HG03175 (cell line): ENCODE measurements around the gene NRXN2.

Experiments
- ATAC-seq: cut with Tn5 transposase; IDR thresholded peaks from one replicate; pipeline ENCODE4 v1.9.1; 2021; ENCODE audit warnings: mild to moderate bottlenecking, moderate library complexity; ENCODE audit not compliant: unreplicated experiment

Gene NRXN2

GRCh38 chr11:64723117-64723906 lies at the start of gene NRXN2:
TSS of gene NRXN2 (minus strand) at chr11:64723197. CDS start at chr11:64713699, 9,498 bp downstream.
- peak; percentile 83 for ATAC-seq

DNA sequence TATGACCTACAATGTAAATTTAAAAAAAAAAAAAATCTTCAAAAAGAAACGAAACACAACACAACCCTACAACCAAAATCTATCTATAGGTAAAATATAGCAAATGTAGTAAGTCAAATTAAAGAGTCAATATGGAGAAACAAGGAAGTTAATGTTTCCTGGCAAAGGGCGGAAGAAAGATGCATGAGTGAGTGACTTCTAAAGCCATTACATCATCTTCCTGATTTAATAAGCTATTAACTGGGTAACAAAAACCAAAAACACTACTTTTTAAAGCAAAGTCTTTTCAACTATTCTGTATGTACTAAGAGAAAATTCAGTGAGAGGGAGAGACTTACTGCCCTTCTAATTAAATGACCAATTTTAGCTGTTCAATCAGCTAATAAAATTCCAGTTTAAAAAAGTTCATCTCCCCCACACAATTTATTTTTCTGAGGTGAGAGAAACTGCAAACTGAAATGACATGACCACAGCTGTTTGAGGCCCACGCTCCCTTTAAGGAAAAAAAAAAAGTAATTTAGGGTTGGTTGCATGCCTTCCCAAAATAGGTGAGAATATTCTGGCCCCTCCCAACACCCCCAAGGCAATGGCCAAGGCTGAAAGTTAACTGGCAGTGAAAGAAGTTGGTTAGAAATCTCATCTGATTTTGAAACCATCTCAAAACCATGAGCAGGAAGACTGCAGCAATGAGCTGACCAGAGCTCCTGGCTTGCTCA lies 49.5 kb upstream of the NRXN2 start:
- no peak for ATAC-seq

- ATAC-seq = peak; percentile 48
Observed at GRCh38 chr11:64771861-64772260, 48.9 kb upstream of the NRXN2 start.

GRCh38 chr11:64770120-64770519 lies 47.1 kb upstream of the NRXN2 start:
- no peak for ATAC-seq

GRCh38 chr11:64769283-64769682 lies 46.3 kb upstream of the NRXN2 start:
- ATAC-seq = no peak

GRCh38 chr11:64768300-64768694 lies 45.3 kb upstream of the NRXN2 start:
- no peak for ATAC-seq

DNA sequence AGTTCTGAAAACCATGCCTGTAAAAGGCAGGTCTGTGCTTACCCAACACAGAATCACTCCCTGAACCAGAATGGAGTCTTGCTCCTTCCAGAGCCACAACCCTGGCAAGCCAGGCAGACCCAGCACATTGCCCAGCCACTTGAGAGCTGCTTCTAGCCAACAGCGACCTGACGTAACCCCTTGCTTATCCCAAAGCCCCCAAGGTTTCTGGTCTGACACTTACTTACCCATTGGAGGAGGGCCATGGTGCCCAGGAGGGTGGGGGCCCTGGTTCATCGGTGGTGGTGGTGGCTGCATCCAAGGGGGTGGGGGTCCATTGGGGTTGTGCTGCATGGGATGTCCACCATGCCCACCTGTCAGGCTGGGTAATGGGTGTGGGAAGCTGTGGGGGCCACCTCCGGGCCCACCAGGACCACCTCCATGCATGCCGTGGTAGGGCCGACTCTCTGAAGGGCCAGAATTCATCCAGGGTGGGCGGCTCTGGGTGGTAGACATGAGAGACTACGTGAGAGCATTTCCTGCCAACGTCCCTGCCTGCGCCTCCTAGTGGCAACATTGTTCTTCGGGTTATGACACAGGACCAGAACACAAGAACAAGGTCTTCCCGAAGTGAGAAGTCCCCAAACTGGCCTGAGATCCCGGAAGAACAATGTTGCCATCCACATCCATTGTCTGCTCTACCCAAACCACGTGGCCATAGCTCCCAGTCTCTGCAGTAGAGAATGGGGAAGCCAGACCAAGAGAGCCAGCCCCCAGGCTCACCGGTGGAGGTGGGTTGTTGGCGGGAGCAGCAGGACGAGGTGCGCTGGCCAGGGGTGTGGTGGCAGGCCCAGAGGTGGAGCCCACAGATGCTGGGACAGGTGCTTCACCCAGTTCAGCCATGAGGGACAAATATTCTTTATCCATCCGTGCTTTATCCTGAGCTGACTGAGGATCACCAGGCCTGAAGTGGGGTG lies 44.6 kb upstream of the NRXN2 start:
- ATAC-seq = no peak

GRCh38 chr11:64766881-64767280 lies 43.9 kb upstream of the NRXN2 start:
- ATAC-seq = no peak

- ATAC-seq = no peak
Observed at GRCh38 chr11:64765851-64766665, 43.1 kb upstream of the NRXN2 start.

- ATAC-seq = no peak
Observed at GRCh38 chr11:64765291-64765850, 42.4 kb upstream of the NRXN2 start.

- ATAC-seq = no peak
Observed at GRCh38 chr11:64764753-64765152, 41.8 kb upstream of the NRXN2 start.

DNA sequence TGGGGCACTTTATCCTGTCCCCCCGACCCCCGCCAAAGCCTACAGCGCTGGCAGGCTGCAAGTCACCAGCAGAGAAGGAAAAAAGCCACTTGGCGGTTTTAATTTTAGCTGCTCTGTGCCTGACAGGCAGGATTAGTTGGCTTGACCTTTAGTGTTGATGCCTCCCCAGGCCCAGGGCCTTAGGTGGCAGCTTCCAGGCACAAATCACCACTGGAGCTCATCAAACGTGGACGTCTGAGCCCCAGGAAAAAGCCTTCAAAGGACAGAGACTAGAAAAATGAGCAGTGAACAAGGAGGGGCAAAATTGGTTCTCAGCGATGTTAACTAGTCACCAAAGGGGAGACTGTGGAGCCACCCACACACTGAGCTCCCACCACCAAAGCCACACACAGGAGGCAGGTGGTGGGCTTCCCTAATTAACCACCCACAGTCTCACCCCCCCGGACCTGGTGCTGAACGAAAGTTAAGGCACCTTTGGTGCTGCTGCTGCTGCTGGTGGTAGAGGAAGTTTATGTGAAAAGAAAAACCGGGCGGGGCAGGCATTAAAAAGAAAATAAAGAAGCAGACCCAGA lies 41.1 kb upstream of the NRXN2 start:
- ATAC-seq = no peak

GRCh38 chr11:64763526-64764039 lies 40.6 kb upstream of the NRXN2 start:
- ATAC-seq = no peak

GRCh38 chr11:64762674-64763525 lies 39.9 kb upstream of the NRXN2 start:
- ATAC-seq = no peak

DNA sequence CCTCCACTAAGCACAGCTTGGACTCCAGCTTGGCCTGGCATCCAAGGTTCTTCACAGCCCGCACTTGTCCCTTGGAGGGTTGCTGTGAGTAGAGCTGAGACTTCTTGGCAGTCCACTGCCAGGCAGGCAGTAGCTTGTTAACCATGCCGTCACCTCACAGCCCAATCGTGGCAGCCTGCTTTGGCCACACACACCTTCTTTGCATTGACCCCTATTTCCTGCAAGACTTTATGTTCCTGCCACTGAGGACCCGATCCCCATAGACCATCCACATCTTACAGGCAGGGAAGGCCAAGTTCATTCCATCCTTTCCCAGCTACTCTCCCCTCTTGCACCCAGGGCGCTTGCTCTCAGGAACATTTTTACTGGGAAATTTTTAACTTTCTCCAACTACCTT lies 39.3 kb upstream of the NRXN2 start:
- no peak for ATAC-seq

- no peak for ATAC-seq
Observed at GRCh38 chr11:64760759-64761420, 37.9 kb upstream of the NRXN2 start.

- ATAC-seq = no peak
Observed at GRCh38 chr11:64759722-64760719, 37.0 kb upstream of the NRXN2 start, which contains the start of gene PYGM. TSS of gene PYGM (minus strand) at chr11:64759974. CDS start at chr11:64759898, 76 bp downstream.
